Endothelial cell (in vitro differentiated cells): ENCODE data around the gene SLCO1B3. TPM values are rescaled to one million over a fixed set of nuclear protein-coding genes. Genes with fewer than 3 reads are reported as not detected.

Experiments used
- DNase-seq: peaks from one replicate; pipeline ENCODE4 v3.0.0; 2021; ENCODE audit warnings: low spot score
- H3K27ac Mint-ChIP-seq: one replicate; pipeline ENCODE4 v1.8.0; 2021; ENCODE audit warnings: mixed read lengths, inconsistent platforms; ENCODE audit not compliant: unreplicated experiment
- H3K27me3 Mint-ChIP-seq: one replicate; pipeline ENCODE4 v1.8.0; 2021; ENCODE audit warnings: mild to moderate bottlenecking, moderate library complexity, mixed read lengths, inconsistent platforms; ENCODE audit not compliant: unreplicated experiment
- H3K36me3 Mint-ChIP-seq: one replicate; pipeline ENCODE4 v1.8.0; 2021; ENCODE audit warnings: mild to moderate bottlenecking, low read depth, mixed read lengths, inconsistent platforms; ENCODE audit not compliant: unreplicated experiment
- H3K4me1 Mint-ChIP-seq: one replicate; pipeline ENCODE4 v1.8.0; 2021; ENCODE audit warnings: mild to moderate bottlenecking, mixed read lengths, inconsistent platforms; ENCODE audit not compliant: unreplicated experiment
- H3K4me3 Mint-ChIP-seq: one replicate; pipeline ENCODE4 v1.8.0; 2021; ENCODE audit warnings: mild to moderate bottlenecking, mixed read lengths, inconsistent platforms; ENCODE audit not compliant: unreplicated experiment
- H3K9me3 Mint-ChIP-seq: one replicate; pipeline ENCODE4 v1.8.0; 2021; ENCODE audit warnings: mixed read lengths, inconsistent platforms; ENCODE audit not compliant: unreplicated experiment
- total RNA-seq: library from RNA; stranded (reverse); fragmentation: NEBNext Ultra II Directional; extraction: Animal tissue kit (Norgen Biotek cat#: 25700); gene quantifications from one replicate; pipeline ENCODE4 v1.2.1, GENCODE V29; 2021; ENCODE audit not compliant: unreplicated experiment
- TF ChIP-seq, protein P1 (sequence below): fragments of 200-600 bp; sonication (generic); IDR thresholded peaks from one replicate; pipeline ENCODE4 v1.5.0; 2021; ENCODE audit warnings: antibody characterized with exemption; ENCODE audit not compliant: unreplicated experiment

The SLCO1B3 gene
- total RNA-seq, 1 donor from 2014 or later = not detected

DNA sequence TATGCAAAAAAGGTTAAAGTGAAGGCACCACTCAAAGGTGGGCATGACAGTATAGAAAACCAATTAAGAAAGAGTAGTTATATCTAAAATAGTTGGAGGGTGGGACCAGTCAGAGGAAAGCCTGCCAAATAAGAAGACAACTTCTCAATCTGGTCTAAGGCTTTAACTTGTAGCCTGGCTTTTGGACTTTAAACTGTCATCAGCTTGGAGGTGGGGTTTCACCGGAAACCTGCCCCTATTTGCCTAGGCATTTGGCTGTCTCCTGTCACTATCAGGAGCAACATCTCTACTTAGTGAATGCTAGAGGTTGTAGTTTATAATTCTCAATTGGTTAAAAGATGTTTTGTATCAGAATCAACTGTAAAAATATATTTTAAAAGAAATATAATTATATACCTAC is 107.3 kb downstream of the SLCO1B3 start:
- no peak for DNase-seq
- Mint-ChIP-seq H3K4me3 (no peak overlapping the region), H3K36me3 (no peaks in the 10 kb centered on the region), H3K9me3 (no peaks in the 10 kb centered on the region), H3K4me1 (no peaks in the 10 kb centered on the region), H3K27me3 (no peaks in the 10 kb centered on the region), H3K27ac (no peak overlapping the region)
- TF ChIP-seq, protein P1, sequence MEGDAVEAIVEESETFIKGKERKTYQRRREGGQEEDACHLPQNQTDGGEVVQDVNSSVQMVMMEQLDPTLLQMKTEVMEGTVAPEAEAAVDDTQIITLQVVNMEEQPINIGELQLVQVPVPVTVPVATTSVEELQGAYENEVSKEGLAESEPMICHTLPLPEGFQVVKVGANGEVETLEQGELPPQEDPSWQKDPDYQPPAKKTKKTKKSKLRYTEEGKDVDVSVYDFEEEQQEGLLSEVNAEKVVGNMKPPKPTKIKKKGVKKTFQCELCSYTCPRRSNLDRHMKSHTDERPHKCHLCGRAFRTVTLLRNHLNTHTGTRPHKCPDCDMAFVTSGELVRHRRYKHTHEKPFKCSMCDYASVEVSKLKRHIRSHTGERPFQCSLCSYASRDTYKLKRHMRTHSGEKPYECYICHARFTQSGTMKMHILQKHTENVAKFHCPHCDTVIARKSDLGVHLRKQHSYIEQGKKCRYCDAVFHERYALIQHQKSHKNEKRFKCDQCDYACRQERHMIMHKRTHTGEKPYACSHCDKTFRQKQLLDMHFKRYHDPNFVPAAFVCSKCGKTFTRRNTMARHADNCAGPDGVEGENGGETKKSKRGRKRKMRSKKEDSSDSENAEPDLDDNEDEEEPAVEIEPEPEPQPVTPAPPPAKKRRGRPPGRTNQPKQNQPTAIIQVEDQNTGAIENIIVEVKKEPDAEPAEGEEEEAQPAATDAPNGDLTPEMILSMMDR = no peak

DNA sequence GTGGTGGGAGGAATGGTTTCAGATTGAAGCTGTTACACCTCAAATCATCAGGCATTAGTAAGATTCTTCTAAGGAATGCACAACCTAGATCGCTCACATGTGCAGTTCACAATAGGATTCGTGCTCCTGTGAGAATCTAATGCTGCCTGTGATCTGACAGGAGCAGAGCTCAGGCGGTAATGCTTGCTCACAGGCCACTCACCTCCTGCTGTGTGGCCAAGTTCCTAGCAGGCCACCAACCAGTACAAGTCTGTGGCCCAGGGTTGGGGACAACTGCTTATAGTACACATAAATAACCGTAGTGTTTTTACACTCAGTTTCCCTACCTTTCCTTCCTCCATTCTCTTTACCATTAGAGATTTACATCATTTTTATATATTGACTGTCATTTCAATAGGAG is 121.4 kb downstream of the SLCO1B3 start:
- Mint-ChIP-seq H3K27ac (no peak overlapping the region), H3K4me3 (no peak overlapping the region), H3K36me3 (no peaks in the 10 kb centered on the region), H3K4me1 (no peaks in the 10 kb centered on the region), H3K9me3 (no peaks in the 10 kb centered on the region), H3K27me3 (no peaks in the 10 kb centered on the region)
- no peak for DNase-seq
- TF ChIP-seq, protein P1 = no peak

DNA sequence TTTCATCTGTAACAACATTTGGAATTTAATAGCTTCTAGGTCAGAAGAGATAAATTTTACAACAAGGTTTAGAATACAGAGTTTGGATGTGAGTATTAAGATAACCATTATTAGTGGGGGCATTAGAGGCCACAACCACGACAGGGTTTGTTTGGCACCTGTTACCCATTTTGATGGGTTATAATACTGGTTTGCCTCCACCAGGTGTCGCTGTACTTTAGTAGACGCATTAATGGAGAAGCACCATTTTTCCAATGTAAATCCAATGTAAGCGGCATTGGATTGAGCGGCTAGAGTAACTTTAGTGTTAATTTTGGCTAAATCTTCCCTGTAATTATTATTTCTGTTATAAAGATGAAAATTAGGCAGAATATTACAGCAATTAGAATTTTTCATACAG is 136.2 kb downstream of the SLCO1B3 start:
- Mint-ChIP-seq H3K4me3 (no peak overlapping the region), H3K36me3 (peaks cover 3% of the 10 kb centered on the region), H3K4me1 (no peaks in the 10 kb centered on the region), H3K27me3 (peaks cover 2% of the 10 kb centered on the region), H3K27ac (no peak overlapping the region), H3K9me3 (no peaks in the 10 kb centered on the region)
- DNase-seq = peak; percentile 53
- TF ChIP-seq, protein P1 = peak; percentile 76

DNA sequence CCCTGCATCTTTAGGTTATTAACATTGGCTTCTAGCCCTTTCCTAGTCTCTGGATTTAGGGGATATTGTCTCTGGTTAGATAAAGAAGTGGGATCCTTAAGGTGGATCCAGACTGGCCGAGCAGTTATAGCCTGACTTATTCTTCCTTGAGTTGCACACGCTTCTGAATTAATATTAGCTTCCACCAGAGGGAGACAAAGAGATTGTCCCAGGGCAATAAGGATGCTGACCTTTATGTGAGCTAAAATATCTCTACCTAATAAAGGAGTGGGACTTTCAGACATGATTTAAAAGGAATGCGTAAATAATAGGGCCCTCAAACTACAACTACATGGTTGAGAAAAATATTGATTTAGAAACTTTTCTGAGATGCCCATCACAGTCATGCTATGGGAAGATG is 139.7 kb downstream of the SLCO1B3 start:
- Mint-ChIP-seq H3K36me3 (no peaks in the 10 kb centered on the region), H3K9me3 (peaks cover 3% of the 10 kb centered on the region), H3K27ac (no peak overlapping the region), H3K4me1 (no peaks in the 10 kb centered on the region), H3K27me3 (no peaks in the 10 kb centered on the region), H3K4me3 (no peak overlapping the region)
- TF ChIP-seq, protein P1 = peak; percentile 58
- DNase-seq = no peak

DNA sequence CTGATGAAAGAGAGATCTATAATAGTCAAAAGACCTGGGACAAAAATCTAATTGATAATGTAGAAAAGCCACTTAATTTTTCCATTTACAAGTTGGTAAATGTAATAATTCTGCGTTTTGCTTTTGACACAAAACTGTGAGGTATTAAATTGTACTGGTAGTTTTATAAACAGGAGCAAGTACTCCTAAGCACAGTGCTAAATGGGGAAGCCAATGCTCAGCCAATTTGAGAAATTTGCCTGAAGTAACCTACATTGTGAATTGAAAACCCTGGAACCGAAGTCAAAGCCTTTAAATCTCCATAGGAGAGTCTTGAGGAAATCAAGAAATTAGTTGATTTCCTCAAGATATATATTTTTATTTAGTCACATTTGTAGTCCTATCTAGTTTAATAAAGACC is 152.8 kb downstream of the SLCO1B3 start:
- H3K4me3 Mint-ChIP-seq = no peak overlapping the region
- no peak for DNase-seq

More for the DNA sequence above, 152.8 kb downstream of the SLCO1B3 start:
- Mint-ChIP-seq H3K27me3 (no peaks in the 10 kb centered on the region), H3K9me3 (no peaks in the 10 kb centered on the region), H3K27ac (no peak overlapping the region), H3K36me3 (no peaks in the 10 kb centered on the region), H3K4me1 (no peaks in the 10 kb centered on the region)
- TF ChIP-seq, protein P1 = no peak
